ENCODE data around the gene HLA-E.

The HLA-E gene

GRCh38 chr6:30542915-30543314, 53.6 kb downstream of the HLA-E start:
- no peak for DNase-seq (ENCODE audit: low read depth)

All from stimulated activated CD8-positive, alpha-beta memory T cell treated with anti-CD3 and anti-CD28 coated beads, Interleukin-12 subunit alpha, Interleukin-12 subunit beta, amount 100 ng/mL, for 1 hour (primary cell).